ENCODE results near the gene CPSF6. TPM values are rescaled to one million over a fixed set of nuclear protein-coding genes. Genes with fewer than 3 reads are reported as not detected.
"Not testable (repeated sequence)": the region's sequence is repeated elsewhere in the genome, so short reads cannot be mapped to it uniquely, and the experiment has no call there.

CPSF6 gene
- 137 TPM for polyA plus RNA-seq (ENCODE audit: insufficient read length)
- long read RNA-seq, donor 1, full-length matches to known transcripts = 22 of 38 reads
- long read RNA-seq, donor 1, partial matches to known transcripts = 10 of 38 reads
- long read RNA-seq, donor 1, other reads (novel, unspliced or antisense) = 6 of 38 reads
- long read RNA-seq, donor 2, full-length matches to known transcripts = 14 of 38 reads
- long read RNA-seq, donor 2, partial matches to known transcripts = 24 of 38 reads
- long read RNA-seq, donor 2, other reads (novel, unspliced or antisense) = 0 of 38 reads
- long read RNA-seq, donor 3, full-length matches to known transcripts = 12 of 24 reads
- long read RNA-seq, donor 3, partial matches to known transcripts = 12 of 24 reads
- long read RNA-seq, donor 3, other reads (novel, unspliced or antisense) = 0 of 24 reads
- long read RNA-seq, donor 4, partial matches to known transcripts = 6 of 6 reads
- long read RNA-seq, donor 4, other reads (novel, unspliced or antisense) = 0 of 6 reads
- long read RNA-seq, donor 5, full-length matches to known transcripts = 27 of 42 reads
- long read RNA-seq, donor 5, partial matches to known transcripts = 7 of 42 reads
- long read RNA-seq, donor 5, other reads (novel, unspliced or antisense) = 8 of 42 reads
- long read RNA-seq, donor 6, full-length matches to known transcripts = 13 of 38 reads
- long read RNA-seq, donor 6, partial matches to known transcripts = 25 of 38 reads
- long read RNA-seq, donor 6, other reads (novel, unspliced or antisense) = 0 of 38 reads
- long read RNA-seq, donor 7, full-length matches to known transcripts = 27 of 63 reads
- long read RNA-seq, donor 7, partial matches to known transcripts = 25 of 63 reads
- long read RNA-seq, donor 7, other reads (novel, unspliced or antisense) = 11 of 63 reads
- long read RNA-seq, donor 8, full-length matches to known transcripts = 7 of 23 reads
- long read RNA-seq, donor 8, partial matches to known transcripts = 10 of 23 reads
- long read RNA-seq, donor 8, other reads (novel, unspliced or antisense) = 6 of 23 reads

DNA sequence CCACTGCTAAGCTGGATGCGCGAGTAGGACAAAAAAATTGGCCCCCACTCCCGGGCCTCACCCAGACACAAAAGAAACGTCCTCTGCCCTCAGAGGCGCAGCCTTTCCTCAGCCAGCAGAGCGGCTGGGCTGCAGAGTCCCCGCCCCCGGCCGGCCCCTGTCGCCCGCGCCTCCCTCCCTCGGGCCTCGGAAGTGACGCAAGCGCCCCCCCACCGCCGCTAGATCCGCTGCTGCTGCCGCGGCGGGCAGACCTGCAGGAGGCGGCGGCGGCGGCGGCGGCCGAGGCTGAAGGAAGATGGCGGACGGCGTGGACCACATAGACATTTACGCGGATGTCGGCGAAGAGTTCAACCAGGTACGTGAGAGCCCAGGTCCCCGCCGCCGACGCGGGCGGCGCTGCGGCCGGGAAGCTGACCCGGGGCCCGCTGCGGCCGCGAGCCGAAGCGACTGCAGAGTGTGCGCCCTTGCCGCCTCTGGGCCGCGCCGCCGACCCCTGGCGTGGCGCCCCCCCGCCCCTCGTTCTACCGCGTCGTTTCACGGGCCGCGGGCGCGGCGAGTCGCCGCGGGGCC is at the start of gene CPSF6:
Gene CPSF6 (plus strand): TSS at position 218 of the 570 bp plus-strand sequence. CDS start 78 bp downstream, at position 296.
- DNase-seq = peak; percentile 94

DNA sequence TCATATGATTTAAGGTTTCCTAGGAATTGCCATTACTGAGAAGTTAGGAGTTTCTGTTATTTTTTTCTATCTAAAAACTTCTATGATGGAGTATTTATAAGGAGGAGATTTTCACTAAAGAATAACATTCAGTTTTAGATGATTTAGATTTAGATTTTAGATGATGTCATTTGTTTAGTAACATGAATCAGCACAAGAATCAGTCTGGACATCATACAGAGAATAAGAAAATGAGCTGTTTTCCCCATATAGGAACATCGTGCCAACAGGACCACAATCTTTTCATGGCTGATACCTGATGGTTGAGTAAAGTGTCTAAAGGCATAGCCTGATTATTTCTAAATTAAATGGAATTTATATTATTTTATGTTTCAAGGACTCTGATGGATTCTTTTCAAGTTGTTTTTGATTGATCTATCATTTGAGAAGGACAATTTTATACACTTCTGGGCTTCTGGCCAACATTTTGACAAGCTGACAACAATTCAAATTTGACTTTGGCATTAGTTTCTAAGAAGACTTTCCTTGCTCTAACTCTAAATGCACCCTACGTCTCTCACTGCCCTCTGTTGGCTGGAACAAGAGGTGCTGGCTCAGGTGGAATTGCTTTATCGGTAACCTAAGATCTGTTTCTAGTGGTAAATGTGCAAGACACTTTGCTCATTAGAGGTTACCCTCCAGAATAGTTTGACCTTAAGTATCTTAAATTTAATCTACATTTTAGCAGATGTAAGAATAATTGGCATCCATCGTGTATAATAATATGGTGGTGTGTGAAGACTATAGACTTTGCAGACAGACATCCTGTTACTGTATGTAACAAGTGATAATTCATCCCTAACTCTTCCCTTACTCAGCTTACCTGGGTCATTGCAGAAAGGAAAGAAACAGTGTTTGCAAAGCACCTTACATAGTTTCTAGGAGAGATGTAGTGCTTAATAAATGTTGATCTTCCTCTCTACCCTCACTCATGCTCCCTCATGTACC is 42.8 kb upstream of the CPSF6 start:
- no peak for DNase-seq

- DNase-seq = not testable (repeated sequence)
Measured at GRCh38 chr12:69199976-69200375, 39.4 kb upstream of the CPSF6 start.

GRCh38 chr12:69204191-69204590 is 35.2 kb upstream of the CPSF6 start:
- DNase-seq = no peak

- no peak for DNase-seq
Measured at GRCh38 chr12:69210661-69211060, 28.7 kb upstream of the CPSF6 start.

DNA sequence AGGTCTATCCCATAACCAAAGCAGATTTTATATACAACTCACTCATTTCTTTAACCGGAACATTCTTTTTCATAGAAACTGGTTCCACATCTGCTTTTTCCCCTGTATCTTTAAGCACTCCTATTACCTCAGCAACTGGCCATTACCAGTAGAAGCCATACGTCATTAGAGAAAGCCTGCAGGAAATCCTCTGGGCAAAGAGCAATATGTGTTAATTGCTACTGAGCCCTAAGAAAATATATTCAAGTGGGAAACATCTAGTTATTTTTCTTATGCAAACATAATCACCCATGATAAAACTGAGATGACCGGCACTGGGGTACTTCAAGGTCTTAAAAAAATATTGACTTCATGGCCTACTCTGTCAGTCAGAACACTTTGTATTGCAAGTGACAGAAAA is 28.2 kb upstream of the CPSF6 start:
- no peak for DNase-seq

GRCh38 chr12:69214169-69214568 is 25.2 kb upstream of the CPSF6 start:
- DNase-seq = no peak

DNA sequence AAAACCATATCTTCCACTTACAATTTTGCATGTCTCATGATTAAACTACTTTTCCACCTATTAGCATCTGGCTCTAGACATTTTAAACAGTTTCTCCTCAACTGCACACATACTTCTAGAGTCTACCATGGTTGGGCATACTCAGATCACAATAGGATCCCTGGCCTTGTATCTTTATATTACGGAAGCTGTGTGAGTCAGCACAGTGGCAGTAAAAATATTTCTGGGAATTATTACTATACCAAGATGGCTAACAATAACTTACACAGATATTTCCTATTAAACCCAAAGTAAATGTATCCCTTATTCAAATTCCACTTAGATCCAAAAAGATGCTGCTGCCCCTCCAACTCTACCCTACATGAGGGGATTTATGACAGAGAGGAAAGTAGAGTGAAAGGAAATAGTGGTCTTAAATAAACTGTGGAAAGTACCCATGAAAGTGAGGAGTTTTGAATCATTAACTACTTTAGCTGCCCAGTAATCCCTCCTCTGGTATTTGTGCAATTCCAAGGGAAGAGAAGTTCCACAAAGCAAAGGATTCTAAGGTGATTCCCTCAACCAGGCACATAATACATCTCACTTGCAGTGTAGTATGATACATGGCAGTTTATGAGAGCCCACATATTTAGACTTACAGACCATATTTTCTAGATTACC is 14.0 kb upstream of the CPSF6 start:
- no peak for DNase-seq

- no peak for DNase-seq
Measured at GRCh38 chr12:69231479-69231878, 7.9 kb upstream of the CPSF6 start.

GRCh38 chr12:69238589-69239351 is 599 bp upstream of the CPSF6 start:
- DNase-seq = no peak

DNA sequence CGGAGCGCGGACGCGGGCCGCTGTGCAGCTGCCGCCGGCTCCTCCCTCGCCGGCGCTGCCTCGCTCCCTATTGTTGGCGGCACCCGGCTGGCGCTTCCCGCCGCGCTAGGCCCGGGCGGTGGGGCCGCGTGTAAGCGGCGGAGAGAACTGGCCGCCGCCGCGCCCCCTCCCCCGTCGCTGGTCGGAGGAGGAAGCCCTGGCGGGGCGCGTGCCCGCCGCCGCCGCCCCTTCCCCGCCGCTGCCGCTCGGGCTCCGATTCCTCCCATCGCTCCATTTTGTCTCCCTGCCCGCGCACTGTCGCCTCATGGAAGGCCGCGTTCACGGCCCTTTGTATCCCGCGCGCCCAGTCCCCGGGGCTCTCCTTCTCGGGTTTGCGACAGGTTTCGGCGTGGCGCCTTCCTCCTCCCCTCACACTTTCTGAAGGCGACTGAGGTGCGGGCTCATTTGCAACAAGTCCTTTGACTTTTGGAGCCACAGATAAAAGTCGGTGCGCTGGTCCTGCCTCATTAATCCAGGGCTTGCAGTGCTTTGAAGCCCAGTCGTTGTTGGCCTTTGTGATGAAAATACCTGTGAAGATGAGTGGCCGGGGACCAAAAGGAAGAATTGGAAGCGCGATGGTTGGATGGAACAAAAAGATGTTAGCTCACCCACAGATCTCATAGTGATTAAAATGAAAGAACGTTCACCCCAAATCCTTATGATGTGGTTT is 707 bp downstream of the CPSF6 start:
- peak; percentile 44 for DNase-seq

- no peak for DNase-seq
Measured at GRCh38 chr12:69240631-69240995, 1.2 kb downstream of the CPSF6 start.

DNA sequence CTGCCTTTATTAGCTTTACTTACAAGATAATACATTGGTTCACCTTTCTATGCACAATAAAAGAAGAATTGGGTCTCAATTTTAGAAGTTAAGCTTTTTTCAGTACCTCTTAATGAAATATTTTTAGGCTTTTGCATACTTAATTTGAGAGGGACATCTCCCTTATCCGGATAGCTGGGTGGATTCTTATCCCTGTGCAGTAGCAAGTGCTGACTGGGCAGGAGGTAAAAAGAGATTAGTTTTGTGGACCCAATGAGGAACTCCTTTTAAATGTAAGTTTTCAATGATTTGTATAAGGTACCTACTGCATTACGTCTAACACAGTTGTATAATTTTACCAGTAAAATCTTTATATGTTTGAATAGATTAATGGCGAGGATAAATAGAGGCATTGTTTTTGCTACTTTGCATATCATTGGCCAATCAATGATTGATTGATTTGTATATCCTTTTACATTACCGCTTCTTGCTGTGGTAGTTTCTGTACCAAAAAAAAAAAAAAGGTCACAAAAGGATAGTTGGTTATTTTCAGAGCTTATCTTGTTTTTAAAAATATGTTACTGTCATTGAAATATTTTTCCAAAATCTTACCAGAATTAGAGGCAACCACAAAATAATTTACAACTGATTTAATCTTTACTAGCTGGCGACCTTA is 2.2 kb downstream of the CPSF6 start:
- DNase-seq = no peak

GRCh38 chr12:69243099-69244084 is 4.0 kb downstream of the CPSF6 start:
- DNase-seq = no peak

DNA sequence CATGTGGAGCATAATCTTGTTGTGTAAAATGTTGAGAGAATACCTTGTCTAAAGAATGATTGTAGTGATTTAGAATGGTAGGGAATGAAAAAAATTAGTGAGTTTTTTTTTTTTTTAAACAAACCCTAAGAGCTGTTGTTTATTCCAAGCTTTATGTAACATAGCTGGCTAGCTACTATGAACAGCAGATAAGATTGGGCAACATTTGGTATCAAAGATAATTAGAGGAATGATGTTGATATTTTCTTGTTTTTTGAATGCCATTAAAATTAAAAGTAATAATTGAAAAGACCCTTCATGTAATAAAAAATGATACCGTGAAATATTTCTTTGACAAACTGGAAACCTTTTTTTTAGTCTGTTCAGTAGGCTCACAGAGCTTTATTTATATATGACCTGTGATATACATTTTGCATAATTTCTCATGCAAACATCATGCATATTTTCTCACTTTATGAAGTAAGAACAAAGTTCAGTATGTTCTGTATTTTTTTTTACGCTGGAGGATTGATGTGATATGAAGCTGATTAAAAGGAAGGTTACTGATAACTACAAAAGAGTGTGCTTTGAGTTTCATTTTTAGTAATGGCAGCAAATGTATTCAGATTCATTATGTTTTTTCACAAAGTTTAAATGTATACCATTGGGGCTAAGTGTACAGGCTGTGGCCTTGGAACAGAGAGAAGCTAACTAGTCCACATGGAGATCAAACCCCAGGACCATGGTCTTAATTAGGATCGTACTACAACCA is 8.1 kb downstream of the CPSF6 start:
- DNase-seq = no peak

- DNase-seq = no peak
Measured at GRCh38 chr12:69252033-69252432, 12.7 kb downstream of the CPSF6 start.

- DNase-seq = no peak
Measured at GRCh38 chr12:69254046-69254445, 14.7 kb downstream of the CPSF6 start.
